SK-N-SH (cell line): Measurements from ENCODE around the gene PPP1R1C. TPM values are rescaled to one million over a fixed set of nuclear protein-coding genes. Genes with fewer than 3 reads are reported as not detected.
A peak's percentile ranks its signal among the peaks of the same experiment; 100 is the strongest.

Source experiments
- CHD2 ChIP-seq: fragments of 150-350 bp; IDR thresholded peaks from 2 replicates; pipeline ENCODE4 v1.6.1; 2018; ENCODE audit warnings: low read length; ENCODE audit not compliant: partially characterized antibody
- CTCF ChIP-seq: fragments of 200-600 bp; sonication (generic); IDR thresholded peaks from 2 replicates; pipeline ENCODE4 v1.6.1; 2017; ENCODE audit warnings: antibody characterized with exemption, mild to moderate bottlenecking, moderate library complexity
- ELF1 ChIP-seq: IDR thresholded peaks from 2 replicates; pipeline ENCODE4 v1.4.0; 2012
- FOSL2 ChIP-seq: IDR thresholded peaks from 2 replicates; pipeline ENCODE4 v1.4.0; 2012; ENCODE audit warnings: low read depth, mild to moderate bottlenecking, moderate library complexity, borderline replicate concordance
- FOXM1 ChIP-seq: IDR thresholded peaks from 2 replicates; pipeline ENCODE4 v1.4.0; 2012; ENCODE audit warnings: low read depth, mild to moderate bottlenecking
- JUND ChIP-seq: IDR thresholded peaks from 2 replicates; pipeline ENCODE4 v1.4.0; 2012
- MXI1 ChIP-seq: IDR thresholded peaks from 2 replicates; pipeline ENCODE4 v1.6.1; 2012; ENCODE audit warnings: mild to moderate bottlenecking, low read depth, low read length, improper control_type of control experiment
- NFIC ChIP-seq: IDR thresholded peaks from 2 replicates; pipeline ENCODE4 v1.4.0; 2012; ENCODE audit warnings: borderline replicate concordance
- NRF1 ChIP-seq: IDR thresholded peaks from 2 replicates; pipeline ENCODE4 v1.6.1; 2012; ENCODE audit warnings: low read depth, mild to moderate bottlenecking, low read length
- POLR2AphosphoS5 ChIP-seq: IDR thresholded peaks from 2 replicates; pipeline ENCODE4 v1.6.1; 2012; ENCODE audit warnings: low read depth, low read length
- RCOR1 ChIP-seq: fragments of 150-350 bp; IDR thresholded peaks from 2 replicates; pipeline ENCODE4 v1.6.1; 2017; ENCODE audit warnings: antibody characterized with exemption, low read length
- SIN3A ChIP-seq: IDR thresholded peaks from 2 replicates; pipeline ENCODE4 v1.6.1; 2012; ENCODE audit warnings: low read depth, mild to moderate bottlenecking, low read length, moderate library complexity, borderline replicate concordance
- SMC3 ChIP-seq: IDR thresholded peaks from 2 replicates; pipeline ENCODE4 v1.6.1; 2012; ENCODE audit warnings: low read depth, low read length, improper control_type of control experiment
- TAF1 ChIP-seq: IDR thresholded peaks from 2 replicates; pipeline ENCODE4 v1.6.1; 2012; ENCODE audit warnings: low read depth, mild to moderate bottlenecking, low read length, moderate library complexity, borderline replicate concordance
- TCF12 ChIP-seq: IDR thresholded peaks from 2 replicates; pipeline ENCODE4 v1.4.0; 2012
- TEAD4 ChIP-seq: IDR thresholded peaks from 2 replicates; pipeline ENCODE4 v1.4.0; 2012; ENCODE audit warnings: mild to moderate bottlenecking, borderline replicate concordance; ENCODE audit not compliant: insufficient read depth
- USF2 ChIP-seq: fragments of 150-350 bp; IDR thresholded peaks from 2 replicates; pipeline ENCODE4 v1.6.1; 2017; ENCODE audit warnings: antibody characterized with exemption, low read length, low read depth, borderline replicate concordance
- YY1 ChIP-seq: IDR thresholded peaks from 2 replicates; pipeline ENCODE4 v1.4.0; 2012; ENCODE audit warnings: low read depth, mild to moderate bottlenecking
- ZBTB33 ChIP-seq: IDR thresholded peaks from 2 replicates; pipeline ENCODE4 v1.4.0; 2012; ENCODE audit warnings: low read depth, borderline replicate concordance
- polyA plus RNA-seq, 3 experiments: library from polyadenylated mRNA; depleted of rRNA; stranded (reverse); fragments of >200 nt; gene quantifications; 2 replicates each; pipeline ENCODE4 v1.2.3, GENCODE V29; 2012
- TF ChIP-seq, protein P1 (sequence below): IDR thresholded peaks from 2 replicates; pipeline ENCODE4 v1.4.0; 2012; ENCODE audit warnings: low read depth, borderline replicate concordance

Gene PPP1R1C
- polyA plus RNA-seq, 1 of the 3 experiments (the other 2 are of a cell fraction): 0.41 TPM

- TF ChIP-seq ZBTB33 (peak; percentile 33; the same call in 1 of the 2 replicates), FOXM1 (peak; percentile 60; the same call in 1 of the 2 replicates), NFIC (peak; percentile 68), MXI1 (no peak), SIN3A (no peak; the same call in 1 of the 2 replicates), CHD2 (no peak), CTCF (no peak), ELF1 (no peak; the same call in 1 of the 2 replicates), JUND (peak; percentile 76), USF2 (no peak), NRF1 (no peak), SMC3 (no peak), POLR2AphosphoS5 (peak; percentile 79; the same call in 1 of the 2 replicates), FOSL2 (peak; percentile 73; the same call in 1 of the 2 replicates), YY1 (0 out of 2 replicates have a peak, but pooled peaks have one; percentile 22), TCF12 (peak; percentile 88), RCOR1 (no peak), TAF1 (no peak), TEAD4 (peak; percentile 77)
- TF ChIP-seq, protein P1, sequence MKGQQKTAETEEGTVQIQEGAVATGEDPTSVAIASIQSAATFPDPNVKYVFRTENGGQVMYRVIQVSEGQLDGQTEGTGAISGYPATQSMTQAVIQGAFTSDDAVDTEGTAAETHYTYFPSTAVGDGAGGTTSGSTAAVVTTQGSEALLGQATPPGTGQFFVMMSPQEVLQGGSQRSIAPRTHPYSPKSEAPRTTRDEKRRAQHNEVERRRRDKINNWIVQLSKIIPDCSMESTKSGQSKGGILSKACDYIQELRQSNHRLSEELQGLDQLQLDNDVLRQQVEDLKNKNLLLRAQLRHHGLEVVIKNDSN: no peak
- TF ChIP-seq, all 33 proteins: peak for 15
Observed at GRCh38 chr2:182066400-182067087, 80.9 kb downstream of the PPP1R1C start (continued).
